ENCODE results near the gene FIBCD1. TPM values are rescaled to one million over a fixed set of nuclear protein-coding genes. Genes with fewer than 3 reads are reported as not detected.
A peak's percentile ranks its signal among the peaks of the same experiment; 100 is the strongest.

The FIBCD1 gene
- total and polyA plus RNA-seq, 8 donors = 0.64 to 11.4 (median 1.6) TPM

DNA sequence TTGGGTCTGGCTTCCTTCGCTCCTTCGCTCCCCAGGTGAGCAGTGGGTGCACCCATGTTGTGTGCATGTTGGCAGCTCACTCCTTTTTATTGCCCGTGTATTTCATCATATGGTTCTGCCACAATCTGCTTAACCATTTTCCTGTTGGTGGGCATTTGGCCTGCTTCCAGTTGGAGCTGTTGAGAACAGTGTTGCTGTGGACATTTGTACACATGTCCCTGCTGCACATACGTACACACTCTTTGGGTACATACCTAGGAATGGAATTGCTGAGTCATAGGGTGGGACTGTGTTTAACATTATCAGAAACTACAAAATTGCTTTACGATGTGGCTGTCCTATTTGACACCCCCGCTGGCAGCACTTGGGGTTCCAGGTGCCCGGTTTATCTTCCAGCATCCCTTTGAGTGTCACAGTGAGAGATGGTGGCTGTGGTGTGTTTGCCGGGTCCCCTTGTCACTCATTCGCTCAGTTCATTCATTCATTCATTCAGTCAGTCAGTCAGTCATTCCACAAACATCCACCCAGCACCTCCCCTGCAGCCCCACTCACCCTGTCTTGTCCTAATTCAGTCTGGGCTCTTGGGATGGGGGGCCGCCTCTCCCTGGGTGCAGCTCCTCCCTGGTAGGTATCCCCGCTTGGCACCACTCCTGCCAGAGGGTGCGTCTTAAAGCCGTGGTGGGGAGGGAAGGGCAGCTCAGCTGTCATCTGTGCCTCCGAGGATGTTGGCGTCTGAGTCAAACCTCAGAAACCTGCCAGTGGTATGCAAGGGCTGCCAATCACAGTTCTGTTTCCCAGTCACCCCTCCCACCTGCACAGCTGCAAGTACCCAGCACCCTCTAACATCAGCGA, 7.9 kb upstream of the FIBCD1 start:
- H3K36me3 ChIP-seq = no peaks in the 10 kb centered on the region
- peaks cover 0 to 66% of the 10 kb centered on the region in 2 donors for H3K27me3 ChIP-seq
- H3K9me3 ChIP-seq = no peaks in the 10 kb centered on the region
- TF ChIP-seq, protein P1, sequence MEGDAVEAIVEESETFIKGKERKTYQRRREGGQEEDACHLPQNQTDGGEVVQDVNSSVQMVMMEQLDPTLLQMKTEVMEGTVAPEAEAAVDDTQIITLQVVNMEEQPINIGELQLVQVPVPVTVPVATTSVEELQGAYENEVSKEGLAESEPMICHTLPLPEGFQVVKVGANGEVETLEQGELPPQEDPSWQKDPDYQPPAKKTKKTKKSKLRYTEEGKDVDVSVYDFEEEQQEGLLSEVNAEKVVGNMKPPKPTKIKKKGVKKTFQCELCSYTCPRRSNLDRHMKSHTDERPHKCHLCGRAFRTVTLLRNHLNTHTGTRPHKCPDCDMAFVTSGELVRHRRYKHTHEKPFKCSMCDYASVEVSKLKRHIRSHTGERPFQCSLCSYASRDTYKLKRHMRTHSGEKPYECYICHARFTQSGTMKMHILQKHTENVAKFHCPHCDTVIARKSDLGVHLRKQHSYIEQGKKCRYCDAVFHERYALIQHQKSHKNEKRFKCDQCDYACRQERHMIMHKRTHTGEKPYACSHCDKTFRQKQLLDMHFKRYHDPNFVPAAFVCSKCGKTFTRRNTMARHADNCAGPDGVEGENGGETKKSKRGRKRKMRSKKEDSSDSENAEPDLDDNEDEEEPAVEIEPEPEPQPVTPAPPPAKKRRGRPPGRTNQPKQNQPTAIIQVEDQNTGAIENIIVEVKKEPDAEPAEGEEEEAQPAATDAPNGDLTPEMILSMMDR (IDR thresholded peaks at IDR 0.05) = no peak
- intact Hi-C loops (cut with DNase I) = loop anchor here in 1 of 2 donors (10.0 kb wide), 2 partner anchors 82 to 242 kb away; no protein-coding TSS in a partner anchor
- no peak for ATAC-seq
- H3K4me3 ChIP-seq = no peak overlapping the region
- H3K27ac ChIP-seq = no peak overlapping the region
- H3K4me1 ChIP-seq = no peaks in the 10 kb centered on the region
- no peak for DNase-seq

DNA sequence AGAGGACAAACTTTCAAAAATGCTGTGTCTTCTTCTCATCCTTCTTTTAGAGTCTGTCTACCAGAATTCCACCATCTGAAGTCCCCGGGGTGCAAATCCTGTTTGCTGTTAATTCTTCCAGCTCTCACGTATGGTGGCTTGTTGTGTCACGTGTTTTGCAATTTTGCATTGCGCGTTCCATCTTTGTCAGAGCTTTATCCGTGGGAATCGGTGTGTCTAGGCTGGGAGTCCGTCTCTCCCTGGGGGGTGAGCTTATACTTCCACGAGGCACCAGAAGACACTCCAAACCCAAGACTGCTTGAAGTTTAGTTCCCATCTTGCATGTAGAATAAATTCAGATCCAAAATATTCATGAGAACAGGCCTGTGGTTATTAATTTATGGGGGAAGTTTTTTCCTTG, 6.1 kb upstream of the FIBCD1 start:
- Histone ChIP-seq H3K9me3 (no peaks in the 10 kb centered on the region), H3K4me3 (no peak overlapping the region), H3K27me3 (peaks cover 8 to 72% of the 10 kb centered on the region in 2 donors), H3K36me3 (no peaks in the 10 kb centered on the region), H3K4me1 (peaks cover 0 to 9% of the 10 kb centered on the region in 2 donors), H3K27ac (no peak overlapping the region)
- no peak for DNase-seq
- ATAC-seq = no peak
- intact Hi-C loops (cut with DNase I) = loop anchor here in 1 of 2 donors (10.0 kb wide), 2 partner anchors 80 to 240 kb away; no protein-coding TSS in a partner anchor
- TF ChIP-seq, protein P1 (IDR thresholded peaks at IDR 0.05) = no peak

DNA sequence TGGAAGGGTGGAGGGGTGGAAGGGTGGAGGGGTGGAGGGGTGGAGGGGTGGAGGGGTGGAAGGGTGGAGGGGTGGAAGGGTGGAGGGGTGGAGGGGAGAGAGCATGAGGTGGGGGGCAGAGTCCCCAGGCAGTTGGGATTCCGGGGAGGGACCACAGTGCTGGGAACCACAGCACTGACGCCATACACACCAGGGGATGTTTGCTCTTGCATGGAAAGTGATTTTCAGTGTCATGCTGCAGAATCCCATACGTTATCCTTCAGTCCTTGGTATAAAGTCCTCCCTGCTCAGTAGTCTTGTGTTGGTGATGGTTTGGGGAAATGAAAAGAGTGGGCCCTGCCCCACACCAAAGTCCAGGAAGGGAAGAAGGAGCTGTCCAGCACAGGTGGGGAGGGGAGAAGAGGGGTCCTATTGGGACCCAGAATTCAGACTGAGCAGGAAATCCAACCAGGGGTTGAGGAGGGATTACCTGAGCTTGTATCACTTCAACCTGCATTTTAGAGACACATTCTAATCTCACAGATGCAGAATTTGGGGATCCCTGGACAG, 5.5 kb upstream of the FIBCD1 start:
- Histone ChIP-seq H3K36me3 (no peaks in the 10 kb centered on the region), H3K27me3 (peaks cover 14 to 75% of the 10 kb centered on the region in 2 donors), H3K9me3 (no peaks in the 10 kb centered on the region), H3K4me3 (no peak overlapping the region), H3K27ac (no peak overlapping the region), H3K4me1 (peaks cover 0 to 15% of the 10 kb centered on the region in 2 donors)
- ATAC-seq (no peak), DNase-seq (no peak)
- intact Hi-C loops (cut with DNase I) = loop anchor here in 1 of 2 donors (10.0 kb wide), 2 partner anchors 80 to 240 kb away; no protein-coding TSS in a partner anchor
- TF ChIP-seq, protein P1 (IDR thresholded peaks at IDR 0.05) = no peak

DNA sequence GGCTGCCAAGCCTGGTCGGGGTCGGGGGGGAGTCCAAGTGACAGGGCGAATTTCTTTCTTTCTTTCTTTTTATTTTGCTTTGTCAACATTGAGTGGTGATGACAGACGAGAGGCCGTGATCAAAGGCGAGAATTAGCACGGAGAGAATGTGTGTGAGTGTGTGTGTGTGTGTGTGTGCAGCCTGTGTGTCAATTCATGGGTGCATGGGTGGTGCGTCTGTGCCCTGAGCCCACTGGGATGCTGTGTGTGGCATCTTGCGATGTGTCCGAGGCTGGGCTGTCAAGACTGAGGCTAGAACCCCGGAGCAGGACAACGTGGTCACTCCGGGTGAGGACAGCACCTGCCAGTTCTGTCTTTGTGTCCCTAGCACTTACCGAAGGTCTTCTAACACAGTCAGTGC, 4.7 kb upstream of the FIBCD1 start:
- Histone ChIP-seq H3K36me3 (no peaks in the 10 kb centered on the region), H3K4me1 (peaks cover 0 to 23% of the 10 kb centered on the region in 2 donors), H3K4me3 (no peak overlapping the region), H3K27ac (no peak overlapping the region), H3K9me3 (no peaks in the 10 kb centered on the region), H3K27me3 (peaks cover 22 to 75% of the 10 kb centered on the region in 2 donors)
- TF ChIP-seq, protein P1 (IDR thresholded peaks at IDR 0.05) = no peak
- ATAC-seq (no peak), DNase-seq (peak in 1 of 4 donors; percentile 21)
- intact Hi-C loops (cut with DNase I) = loop anchor here in 1 of 2 donors (10.0 kb wide), 2 partner anchors 79 to 239 kb away; no protein-coding TSS in a partner anchor

DNA sequence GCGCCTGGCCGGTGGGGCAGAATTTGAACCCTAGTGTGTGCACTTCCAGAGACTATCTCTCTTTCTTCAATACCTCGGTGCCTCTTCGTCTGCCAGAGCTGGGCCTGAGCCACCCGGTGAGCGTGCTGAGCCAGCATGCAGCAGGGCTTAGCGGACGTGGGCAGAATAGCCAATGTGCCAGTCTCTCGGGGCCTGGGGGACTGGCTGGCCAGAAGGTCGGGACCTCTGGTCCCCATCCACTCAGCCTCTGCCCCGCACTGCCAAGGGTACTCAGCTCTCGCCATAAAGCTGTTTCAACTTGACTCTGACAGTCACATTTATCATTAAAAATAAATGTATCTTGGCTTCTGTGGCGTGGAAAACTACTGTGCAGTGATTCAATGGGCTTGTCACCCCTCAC, 4.2 kb upstream of the FIBCD1 start:
- intact Hi-C loops (cut with DNase I) = loop anchor here in 1 of 2 donors (10.0 kb wide), 2 partner anchors 78 to 238 kb away; no protein-coding TSS in a partner anchor
- Histone ChIP-seq H3K27me3 (peaks cover 25 to 75% of the 10 kb centered on the region in 2 donors), H3K36me3 (no peaks in the 10 kb centered on the region), H3K4me1 (peaks cover 0 to 29% of the 10 kb centered on the region in 2 donors), H3K27ac (no peak overlapping the region), H3K4me3 (no peak overlapping the region), H3K9me3 (no peaks in the 10 kb centered on the region)
- TF ChIP-seq, protein P1 (IDR thresholded peaks at IDR 0.05) = no peak
- peak in 1 of 4 donors; percentile 61 for DNase-seq
- no peak for ATAC-seq
